ENCODE results near the gene PSMA5.
"Not testable (repeated sequence)": the region's sequence is repeated elsewhere in the genome, so short reads cannot be mapped to it uniquely, and the experiment has no call there.

Gene PSMA5

DNA sequence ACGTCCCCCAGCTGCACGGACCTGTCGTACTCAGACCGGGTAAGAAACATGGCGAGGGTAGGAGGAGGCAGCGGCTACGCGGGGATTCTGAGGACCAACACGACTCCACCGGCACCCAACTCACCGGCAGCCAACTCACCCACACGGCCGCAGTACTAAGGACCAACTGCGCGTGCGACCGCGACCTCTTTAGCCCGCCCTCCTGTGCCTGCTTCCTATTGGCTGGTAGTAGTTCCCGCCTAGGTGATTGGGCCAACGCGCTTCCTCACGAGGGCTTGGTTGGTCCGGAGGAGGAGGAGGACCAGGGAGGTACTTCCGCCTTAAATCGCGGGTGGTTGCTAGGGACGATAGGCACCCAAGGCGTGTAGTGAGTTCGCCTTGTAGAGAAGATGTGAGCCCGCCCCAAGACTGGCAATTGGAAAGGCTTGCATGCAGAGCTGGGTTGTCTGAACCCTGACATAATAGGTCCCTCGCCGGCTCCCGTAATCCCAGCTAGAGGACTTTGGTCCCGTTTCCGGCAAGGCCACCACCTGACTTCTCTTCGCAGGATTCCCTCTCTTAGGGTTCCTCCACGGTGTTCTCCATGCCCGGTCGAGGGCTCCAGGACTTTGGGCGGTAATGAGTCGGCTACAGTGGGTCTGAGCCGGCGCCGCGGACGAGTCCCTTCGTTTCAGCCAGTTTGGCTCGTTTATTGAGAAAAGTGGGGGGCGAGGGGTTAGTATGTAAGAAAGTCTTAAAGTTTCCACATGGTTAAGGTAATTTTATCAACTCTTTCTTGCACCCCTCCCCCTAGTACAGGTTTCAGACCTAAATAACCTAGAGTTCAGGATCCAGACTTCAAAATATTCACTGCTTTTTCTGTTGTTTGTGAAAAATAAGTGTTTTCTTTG lies at the start of gene PSMA5:
PSMA5 (minus strand) TSS at position 168 of the 890 bp plus-strand sequence; CDS start at position 50, 118 bp downstream.
- H3K4me1 Mint-ChIP-seq = peaks cover 45% of the 10 kb centered on the region
- DNase-seq (peak; percentile 93), ATAC-seq (peak; percentile 96)
- H3K27ac Mint-ChIP-seq = peak within 1 kb of the TSS; percentile 95
- H3K36me3 Mint-ChIP-seq (ENCODE audit: low read depth) = peaks cover 25% of the 10 kb centered on the region
- H3K27me3 Mint-ChIP-seq = no peaks in the 10 kb centered on the region
- no peaks in the 10 kb centered on the region for H3K9me3 Mint-ChIP-seq
- H3K4me3 Mint-ChIP-seq = peak within 1 kb of the TSS; percentile 91

- ATAC-seq (no peak), DNase-seq (no peak)
- no peak overlapping the region for H3K27ac Mint-ChIP-seq
- H3K9me3 Mint-ChIP-seq = no peaks in the 10 kb centered on the region
- H3K4me3 Mint-ChIP-seq = no peak overlapping the region
- peaks cover 47% of the 10 kb centered on the region for H3K27me3 Mint-ChIP-seq
- H3K4me1 Mint-ChIP-seq = no peaks in the 10 kb centered on the region
- H3K36me3 Mint-ChIP-seq (ENCODE audit: low read depth) = no peaks in the 10 kb centered on the region
Observed at GRCh38 chr1:109475261-109475660, 49.0 kb upstream of the PSMA5 start.

DNA sequence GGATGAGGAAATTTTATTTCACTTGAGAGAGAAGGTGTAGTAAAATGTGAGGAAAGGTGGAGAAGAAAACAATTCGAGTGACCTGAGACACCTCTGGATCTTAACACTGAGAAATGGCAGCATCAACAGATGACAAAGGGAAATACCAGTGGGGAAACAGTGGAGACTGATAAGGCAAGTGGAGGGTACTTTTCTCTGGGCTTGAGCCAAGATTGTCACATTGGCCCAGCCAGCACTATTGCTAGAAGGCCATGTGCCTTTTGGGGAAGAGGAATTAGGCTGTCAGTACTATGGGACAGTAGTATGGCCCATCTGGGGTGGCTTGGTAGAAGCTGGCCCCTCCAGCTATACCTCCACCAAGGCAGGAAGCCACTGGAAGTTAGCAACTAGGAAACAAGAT lies 48.4 kb upstream of the PSMA5 start:
- no peak for DNase-seq
- Mint-ChIP-seq H3K36me3 (ENCODE audit: low read depth) (no peaks in the 10 kb centered on the region), H3K27me3 (peaks cover 50% of the 10 kb centered on the region), H3K9me3 (no peaks in the 10 kb centered on the region), H3K4me1 (no peaks in the 10 kb centered on the region), H3K27ac (no peak overlapping the region), H3K4me3 (no peak overlapping the region)
- ATAC-seq = no peak

- not testable (repeated sequence) for H3K36me3 Mint-ChIP-seq (ENCODE audit: low read depth); H3K9me3 Mint-ChIP-seq; H3K27ac Mint-ChIP-seq; DNase-seq; H3K4me3 Mint-ChIP-seq; ATAC-seq; H3K4me1 Mint-ChIP-seq
- peaks cover 50% of the 10 kb centered on the region for H3K27me3 Mint-ChIP-seq
Observed at GRCh38 chr1:109473284-109474057, 47.2 kb upstream of the PSMA5 start.

GRCh38 chr1:109472779-109473178 lies 46.5 kb upstream of the PSMA5 start:
- Mint-ChIP-seq H3K9me3 (no peaks in the 10 kb centered on the region), H3K27ac (no peak overlapping the region), H3K4me3 (no peak overlapping the region), H3K4me1 (no peaks in the 10 kb centered on the region), H3K27me3 (peaks cover 57% of the 10 kb centered on the region), H3K36me3 (ENCODE audit: low read depth) (no peaks in the 10 kb centered on the region)
- no peak for ATAC-seq
- no peak for DNase-seq

DNA sequence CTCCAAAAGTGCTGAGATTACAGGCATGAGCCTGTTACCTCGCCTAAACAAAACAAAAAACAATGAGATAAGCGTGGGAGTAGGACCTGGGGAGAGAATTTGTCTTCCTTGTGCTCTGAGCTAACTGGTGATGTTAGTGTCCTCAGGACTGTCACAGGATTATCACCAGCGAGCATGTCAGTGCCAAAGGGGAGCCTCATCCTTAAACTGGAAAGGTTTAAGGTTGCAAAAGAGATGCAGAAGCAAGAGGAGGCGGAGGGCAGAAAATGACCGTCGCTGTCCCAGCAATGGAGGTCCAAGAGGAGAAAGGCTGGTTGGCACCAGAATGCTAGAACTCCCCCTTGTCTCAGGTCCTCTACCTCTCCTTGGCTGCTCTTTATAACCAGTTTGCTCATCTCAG lies 44.0 kb upstream of the PSMA5 start:
- Mint-ChIP-seq H3K4me3 (no peak overlapping the region), H3K36me3 (ENCODE audit: low read depth) (peaks cover 2% of the 10 kb centered on the region), H3K9me3 (no peaks in the 10 kb centered on the region), H3K27me3 (peaks cover 60% of the 10 kb centered on the region), H3K27ac (no peak overlapping the region), H3K4me1 (peaks cover 5% of the 10 kb centered on the region)
- DNase-seq (no peak), ATAC-seq (no peak)

GRCh38 chr1:109468903-109469302 lies 42.7 kb upstream of the PSMA5 start:
- Mint-ChIP-seq H3K4me3 (no peak overlapping the region), H3K9me3 (no peaks in the 10 kb centered on the region), H3K27ac (no peak overlapping the region), H3K4me1 (peaks cover 5% of the 10 kb centered on the region), H3K27me3 (peaks cover 70% of the 10 kb centered on the region), H3K36me3 (ENCODE audit: low read depth) (peaks cover 2% of the 10 kb centered on the region)
- ATAC-seq (no peak), DNase-seq (no peak)

GRCh38 chr1:109468061-109468460 lies 41.8 kb upstream of the PSMA5 start:
- no peak for ATAC-seq
- Mint-ChIP-seq H3K27ac (no peak overlapping the region), H3K4me1 (peaks cover 5% of the 10 kb centered on the region), H3K27me3 (peaks cover 74% of the 10 kb centered on the region), H3K9me3 (no peaks in the 10 kb centered on the region), H3K4me3 (no peak overlapping the region), H3K36me3 (ENCODE audit: low read depth) (peaks cover 2% of the 10 kb centered on the region)
- DNase-seq = no peak

DNA sequence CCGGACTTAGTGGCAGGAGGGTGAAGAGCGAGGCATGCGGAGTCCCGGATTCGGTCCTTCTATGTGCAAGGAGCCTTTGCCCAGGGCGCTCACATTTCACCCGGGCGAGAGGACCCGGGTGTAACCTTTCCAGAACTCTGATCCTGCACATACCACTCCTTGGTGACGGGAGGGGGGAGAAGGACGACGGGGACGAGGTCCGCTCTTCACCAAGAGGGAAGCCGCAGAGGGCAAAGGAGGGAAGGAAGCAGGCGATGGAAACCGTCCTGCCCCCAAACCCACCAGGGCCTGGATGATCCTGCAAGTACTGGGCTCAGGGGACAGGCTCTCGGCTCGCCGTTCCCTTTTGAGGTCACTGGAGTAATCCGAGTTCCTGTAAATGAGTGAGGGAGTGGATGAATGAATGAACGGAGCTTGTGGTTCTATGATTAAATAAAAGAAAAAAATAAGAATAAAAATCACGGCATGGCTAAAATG lies 41.1 kb upstream of the PSMA5 start:
- peak overlapping the region; percentile 49 for H3K4me3 Mint-ChIP-seq
- DNase-seq (no peak), ATAC-seq (no peak)
- H3K4me1 Mint-ChIP-seq = peaks cover 5% of the 10 kb centered on the region
- peaks cover 77% of the 10 kb centered on the region for H3K27me3 Mint-ChIP-seq
- H3K9me3 Mint-ChIP-seq = no peaks in the 10 kb centered on the region
- H3K27ac Mint-ChIP-seq = no peak overlapping the region
- peaks cover 2% of the 10 kb centered on the region for H3K36me3 Mint-ChIP-seq (ENCODE audit: low read depth)

DNA sequence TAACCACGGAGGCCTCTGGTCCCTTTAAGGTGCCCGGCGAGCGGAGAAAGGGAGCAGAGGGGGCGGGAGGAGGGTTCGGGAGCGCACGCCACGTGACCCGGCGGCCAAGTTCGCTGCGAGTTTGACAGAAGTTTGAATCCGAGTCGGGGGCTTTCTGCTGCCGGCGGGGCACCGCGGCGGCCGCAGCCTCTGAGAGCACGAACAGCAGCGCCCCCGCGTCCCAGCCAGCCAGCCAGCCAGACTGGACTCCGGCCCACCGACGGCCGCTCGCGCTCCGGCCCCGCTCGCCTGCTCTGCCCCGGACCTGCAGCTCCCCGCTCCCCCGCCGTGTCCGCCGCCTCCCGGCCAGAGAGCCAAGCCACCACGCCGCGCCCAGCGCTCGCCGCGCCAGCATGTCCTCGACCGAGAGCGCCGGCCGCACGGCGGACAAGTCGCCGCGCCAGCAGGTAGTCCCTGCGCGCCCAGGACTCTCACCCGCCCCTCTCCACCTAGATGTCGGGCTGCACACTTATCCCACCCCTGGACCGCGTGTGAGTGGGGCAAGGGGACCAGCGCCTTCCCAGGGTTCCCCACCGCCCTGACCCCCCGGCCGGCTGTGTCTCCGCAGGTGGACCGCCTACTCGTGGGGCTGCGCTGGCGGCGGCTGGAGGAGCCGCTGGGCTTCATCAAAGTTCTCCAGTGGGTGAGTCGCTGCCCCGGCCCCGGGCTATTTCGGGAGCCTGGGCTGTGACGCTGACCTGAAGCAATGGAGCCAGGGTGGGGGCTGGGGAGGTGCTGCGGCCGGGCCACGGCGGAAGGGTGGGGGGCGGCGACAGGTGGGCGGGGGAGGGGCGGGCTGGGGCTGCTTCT lies 40.4 kb upstream of the PSMA5 start, which contains the start of gene SYPL2:
SYPL2 (plus strand) TSS at position 95 of the 849 bp plus-strand sequence; CDS start at position 393, 298 bp downstream.
- Mint-ChIP-seq H3K4me1 (peaks cover 5% of the 10 kb centered on the region), H3K27me3 (peaks cover 83% of the 10 kb centered on the region), H3K27ac (no peak within 1 kb of the TSS), H3K36me3 (ENCODE audit: low read depth) (peaks cover 2% of the 10 kb centered on the region), H3K4me3 (peak within 1 kb of the TSS; percentile 68), H3K9me3 (no peaks in the 10 kb centered on the region)
- DNase-seq = no peak
- peak; percentile 28 for ATAC-seq

DNA sequence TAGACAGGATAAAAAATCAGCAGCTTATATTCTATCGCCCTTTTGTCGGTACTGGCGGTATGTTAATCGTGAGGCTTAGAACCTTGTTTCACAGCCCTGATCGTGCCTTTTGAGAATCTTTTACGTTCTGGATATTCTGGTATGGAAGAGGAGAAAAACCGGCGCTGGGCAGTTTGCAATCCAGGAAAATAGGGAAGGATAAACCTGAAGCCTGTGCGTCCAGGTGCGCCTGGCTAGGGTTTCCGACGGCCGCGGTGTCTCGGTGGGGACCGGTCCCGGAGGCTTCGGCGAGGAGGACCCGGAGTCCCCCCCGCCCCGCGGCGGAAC lies 39.8 kb upstream of the PSMA5 start:
- no peak overlapping the region for H3K27ac Mint-ChIP-seq
- peaks cover 5% of the 10 kb centered on the region for H3K4me1 Mint-ChIP-seq
- DNase-seq (no peak), ATAC-seq (no peak)
- H3K36me3 Mint-ChIP-seq (ENCODE audit: low read depth) = peaks cover 2% of the 10 kb centered on the region
- H3K4me3 Mint-ChIP-seq = peak overlapping the region; percentile 68
- no peaks in the 10 kb centered on the region for H3K9me3 Mint-ChIP-seq
- peaks cover 83% of the 10 kb centered on the region for H3K27me3 Mint-ChIP-seq

DNA sequence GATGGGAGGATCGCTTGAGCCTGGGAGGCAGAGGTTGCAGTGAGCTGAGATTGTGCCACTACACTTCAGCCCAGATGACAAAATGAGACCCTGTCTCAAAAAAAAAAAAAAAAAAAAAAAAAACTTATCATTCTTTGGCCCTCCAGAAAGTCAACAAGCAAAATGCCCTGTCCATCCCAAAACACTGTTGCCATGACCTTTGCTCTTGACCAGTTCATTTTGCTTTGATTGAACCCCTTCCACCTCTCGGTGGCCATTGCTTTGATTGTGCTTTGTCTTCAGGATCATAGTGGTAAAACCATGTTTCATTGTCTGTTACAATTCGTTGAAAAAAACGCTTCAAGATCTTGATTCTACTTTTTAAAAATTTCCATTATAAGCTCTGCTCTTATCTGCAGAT lies 31.6 kb upstream of the PSMA5 start:
- no peak overlapping the region for H3K4me3 Mint-ChIP-seq
- ATAC-seq (no peak), DNase-seq (no peak)
- peaks cover 45% of the 10 kb centered on the region for H3K27me3 Mint-ChIP-seq
- no peaks in the 10 kb centered on the region for H3K4me1 Mint-ChIP-seq
- no peak overlapping the region for H3K27ac Mint-ChIP-seq
- peaks cover 24% of the 10 kb centered on the region for H3K9me3 Mint-ChIP-seq
- peaks cover 10% of the 10 kb centered on the region for H3K36me3 Mint-ChIP-seq (ENCODE audit: low read depth)

DNA sequence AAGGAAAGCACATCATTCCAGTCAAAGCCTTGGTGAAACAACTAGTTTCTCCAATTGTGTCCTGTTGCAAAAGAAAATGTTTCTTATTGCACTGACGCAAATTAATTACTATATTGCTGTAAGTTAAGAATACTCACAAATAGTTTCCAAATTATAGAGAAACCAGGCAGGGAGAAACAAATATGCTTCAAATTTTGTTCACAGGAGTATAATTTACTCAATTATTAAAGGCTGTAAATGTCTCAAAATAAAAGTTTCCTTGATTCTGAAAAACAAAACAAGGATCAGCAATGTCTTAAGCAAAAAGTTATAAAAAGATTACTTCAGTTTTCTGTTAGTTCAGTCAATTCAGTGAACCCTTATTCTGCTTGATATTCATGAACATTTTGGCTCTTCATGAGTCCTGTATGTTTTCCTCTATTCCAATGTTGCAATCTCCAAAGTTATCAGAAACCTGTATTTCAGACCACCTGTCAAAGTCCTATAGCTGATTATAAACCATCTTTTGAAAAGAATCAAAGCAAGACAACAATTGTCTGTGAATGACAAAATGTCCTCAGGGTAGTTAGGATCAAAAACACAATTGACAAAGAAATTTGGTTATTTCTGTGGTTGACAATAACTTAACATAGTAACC lies 28.4 kb upstream of the PSMA5 start:
- peaks cover 36% of the 10 kb centered on the region for H3K27me3 Mint-ChIP-seq
- no peaks in the 10 kb centered on the region for H3K4me1 Mint-ChIP-seq
- no peak for DNase-seq
- no peak overlapping the region for H3K4me3 Mint-ChIP-seq
- no peak overlapping the region for H3K27ac Mint-ChIP-seq
- H3K36me3 Mint-ChIP-seq (ENCODE audit: low read depth) = peaks cover 10% of the 10 kb centered on the region
- H3K9me3 Mint-ChIP-seq = peaks cover 24% of the 10 kb centered on the region
- no peak for ATAC-seq

- DNase-seq = no peak
- Mint-ChIP-seq H3K9me3 (no peaks in the 10 kb centered on the region), H3K27me3 (peaks cover 40% of the 10 kb centered on the region), H3K4me1 (no peaks in the 10 kb centered on the region), H3K36me3 (ENCODE audit: low read depth) (no peaks in the 10 kb centered on the region), H3K4me3 (no peak overlapping the region), H3K27ac (no peak overlapping the region)
- ATAC-seq = no peak
Observed at GRCh38 chr1:109447524-109447923, 21.3 kb upstream of the PSMA5 start.

All from activated naive CD8-positive, alpha-beta T cell treated with anti-CD3 and anti-CD28 coated beads, Interleukin-2, amount 50 U/mL, for 24 hours (primary cell).